ENCODE data around the gene CDH23.

CDH23 gene

GRCh38 chr10:71716426-71716825, 319.7 kb downstream of the CDH23 start:
- no peak overlapping the region for H3K4me3 ChIP-seq (ENCODE audit: low read depth, low read length)
- no peak for DNase-seq (ENCODE audit: low read depth)
- TF ChIP-seq, protein P1, sequence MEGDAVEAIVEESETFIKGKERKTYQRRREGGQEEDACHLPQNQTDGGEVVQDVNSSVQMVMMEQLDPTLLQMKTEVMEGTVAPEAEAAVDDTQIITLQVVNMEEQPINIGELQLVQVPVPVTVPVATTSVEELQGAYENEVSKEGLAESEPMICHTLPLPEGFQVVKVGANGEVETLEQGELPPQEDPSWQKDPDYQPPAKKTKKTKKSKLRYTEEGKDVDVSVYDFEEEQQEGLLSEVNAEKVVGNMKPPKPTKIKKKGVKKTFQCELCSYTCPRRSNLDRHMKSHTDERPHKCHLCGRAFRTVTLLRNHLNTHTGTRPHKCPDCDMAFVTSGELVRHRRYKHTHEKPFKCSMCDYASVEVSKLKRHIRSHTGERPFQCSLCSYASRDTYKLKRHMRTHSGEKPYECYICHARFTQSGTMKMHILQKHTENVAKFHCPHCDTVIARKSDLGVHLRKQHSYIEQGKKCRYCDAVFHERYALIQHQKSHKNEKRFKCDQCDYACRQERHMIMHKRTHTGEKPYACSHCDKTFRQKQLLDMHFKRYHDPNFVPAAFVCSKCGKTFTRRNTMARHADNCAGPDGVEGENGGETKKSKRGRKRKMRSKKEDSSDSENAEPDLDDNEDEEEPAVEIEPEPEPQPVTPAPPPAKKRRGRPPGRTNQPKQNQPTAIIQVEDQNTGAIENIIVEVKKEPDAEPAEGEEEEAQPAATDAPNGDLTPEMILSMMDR (IDR thresholded peaks at IDR 0.05; ENCODE audit: low read depth, low read length, missing control alignments), result no peak
- in situ Hi-C loops (cut with HindIII; ENCODE audit: low sequenced_read_pairs), result no loop called here

- no peak for DNase-seq (ENCODE audit: low read depth)
- in situ Hi-C loops (cut with HindIII; ENCODE audit: low sequenced_read_pairs), result no loop called here
- TF ChIP-seq, protein P1 (IDR thresholded peaks at IDR 0.05; ENCODE audit: low read depth, low read length, missing control alignments), result no peak
- no peak overlapping the region for H3K4me3 ChIP-seq (ENCODE audit: low read depth, low read length)
Observed at GRCh38 chr10:71717056-71717455, 320.3 kb downstream of the CDH23 start.

GRCh38 chr10:71717551-71717951, 320.8 kb downstream of the CDH23 start:
- in situ Hi-C loops (cut with HindIII; ENCODE audit: low sequenced_read_pairs), result no loop called here
- DNase-seq (ENCODE audit: low read depth), result no peak
- TF ChIP-seq, protein P1 (IDR thresholded peaks at IDR 0.05; ENCODE audit: low read depth, low read length, missing control alignments), result no peak
- H3K4me3 ChIP-seq (ENCODE audit: low read depth, low read length), result no peak overlapping the region

GRCh38 chr10:71718165-71718698, 321.5 kb downstream of the CDH23 start:
- H3K4me3 ChIP-seq (ENCODE audit: low read depth, low read length), result no peak overlapping the region
- DNase-seq (ENCODE audit: low read depth), result no peak
- TF ChIP-seq, protein P1 (IDR thresholded peaks at IDR 0.05; ENCODE audit: low read depth, low read length, missing control alignments), result no peak
- in situ Hi-C loops (cut with HindIII; ENCODE audit: low sequenced_read_pairs), result no loop called here

DNA sequence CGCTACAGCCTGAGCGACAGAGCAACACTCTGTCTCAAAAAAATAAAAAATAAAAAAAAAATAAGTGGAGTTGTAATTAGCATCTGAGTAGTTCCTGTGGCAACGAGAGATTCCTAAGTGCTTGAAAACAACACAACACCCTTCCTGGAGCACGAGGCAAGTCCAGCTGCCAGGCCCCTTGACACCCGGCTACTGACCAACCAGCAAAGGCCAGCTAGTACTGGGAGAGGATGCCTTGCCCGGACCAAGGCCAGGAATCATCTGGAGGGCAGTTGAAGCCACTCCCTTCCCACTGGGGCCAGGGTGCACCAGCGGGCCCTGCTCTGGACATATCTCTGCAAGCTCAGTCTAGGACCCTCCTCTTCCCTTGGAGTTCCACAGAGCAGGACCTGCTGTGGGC, 322.3 kb downstream of the CDH23 start:
- in situ Hi-C loops (cut with HindIII; ENCODE audit: low sequenced_read_pairs), result no loop called here
- TF ChIP-seq, protein P1 (IDR thresholded peaks at IDR 0.05; ENCODE audit: low read depth, low read length, missing control alignments), result no peak
- no peak overlapping the region for H3K4me3 ChIP-seq (ENCODE audit: low read depth, low read length)
- DNase-seq (ENCODE audit: low read depth), result no peak

- in situ Hi-C loops (cut with HindIII; ENCODE audit: low sequenced_read_pairs), result no loop called here
- H3K4me3 ChIP-seq (ENCODE audit: low read depth, low read length), result no peak within 1 kb of the TSS
- no peak for DNase-seq (ENCODE audit: low read depth)
- TF ChIP-seq, protein P1 (IDR thresholded peaks at IDR 0.05; ENCODE audit: low read depth, low read length, missing control alignments), result no peak
Observed at GRCh38 chr10:71719464-71720201, 322.9 kb downstream of the CDH23 start, which contains the start of gene C10orf105. Gene C10orf105 (minus strand): TSS chr10:71719778. CDS start chr10:71716337, 3,441 bp downstream.

Measured in astrocyte of the cerebellum (primary cell).